GM19455 (cell line): ENCODE measurements around the gene ZBTB21.
"Not testable (repeated sequence)": the region's sequence is repeated elsewhere in the genome, so short reads cannot be mapped to it uniquely, and the experiment has no call there.

ENCODE experiments used
- ATAC-seq: cut with Tn5 transposase; IDR thresholded peaks from one replicate; pipeline ENCODE4 v1.9.1; 2021; ENCODE audit not compliant: unreplicated experiment

The ZBTB21 gene

GRCh38 chr21:41971891-41972290 lies 38.3 kb downstream of the ZBTB21 start:
- ATAC-seq, result no peak

GRCh38 chr21:41970751-41971653 lies 39.2 kb downstream of the ZBTB21 start:
- ATAC-seq, result no peak

- ATAC-seq, result no peak
Measured at GRCh38 chr21:41970106-41970391, 40.1 kb downstream of the ZBTB21 start.

GRCh38 chr21:41967708-41968107 lies 42.5 kb downstream of the ZBTB21 start:
- no peak for ATAC-seq

GRCh38 chr21:41966872-41967621 lies 43.1 kb downstream of the ZBTB21 start:
- no peak for ATAC-seq

GRCh38 chr21:41966041-41966833 lies 43.9 kb downstream of the ZBTB21 start:
- ATAC-seq, result no peak

- no peak for ATAC-seq
Measured at GRCh38 chr21:41965461-41966013, 44.6 kb downstream of the ZBTB21 start.

- no peak for ATAC-seq
Measured at GRCh38 chr21:41965045-41965444, 45.1 kb downstream of the ZBTB21 start.

GRCh38 chr21:41964171-41964570 lies 46.0 kb downstream of the ZBTB21 start:
- no peak for ATAC-seq

GRCh38 chr21:41962425-41962966 lies 47.7 kb downstream of the ZBTB21 start:
- no peak for ATAC-seq

- ATAC-seq, result no peak
Measured at GRCh38 chr21:41961753-41962152, 48.4 kb downstream of the ZBTB21 start.

- ATAC-seq, result no peak
Measured at GRCh38 chr21:41961282-41961701, 48.9 kb downstream of the ZBTB21 start.

- no peak for ATAC-seq
Measured at GRCh38 chr21:41960386-41960785, 49.8 kb downstream of the ZBTB21 start.

- ATAC-seq, result not testable (repeated sequence)
Measured at GRCh38 chr21:41959697-41960096, 50.5 kb downstream of the ZBTB21 start.

- ATAC-seq, result no peak
Measured at GRCh38 chr21:41958886-41959563, 51.1 kb downstream of the ZBTB21 start.

- ATAC-seq, result no peak
Measured at GRCh38 chr21:41957991-41958766, 52.0 kb downstream of the ZBTB21 start.

- no peak for ATAC-seq
Measured at GRCh38 chr21:41956926-41957729, 53.0 kb downstream of the ZBTB21 start.

GRCh38 chr21:41955516-41955915 lies 54.6 kb downstream of the ZBTB21 start:
- no peak for ATAC-seq
